C4-2B (cell line): Measurements from ENCODE around the gene POLR2L.

ENCODE experiments used
- CTCF ChIP-seq: fragments of 450-650 bp; conservative IDR thresholded peaks from 2 replicates; pipeline ENCODE4 v1.5.1; 2017; ENCODE audit warnings: mild to moderate bottlenecking
- ZFX ChIP-seq: fragments of 450-650 bp; IDR thresholded peaks from 2 replicates; pipeline ENCODE4 v1.6.1; 2017

- no peak for TF ChIP-seq CTCF
- TF ChIP-seq ZFX = no peak
These were observed 26.5 kb upstream of the POLR2L start for GRCh38 chr11:868802-869201.
